BJ (cell line): ENCODE results near the gene HDGF. TPM values are rescaled to one million over a fixed set of nuclear protein-coding genes. Genes with fewer than 3 reads are reported as not detected.
"Not testable (repeated sequence)": the region's sequence is repeated elsewhere in the genome, so short reads cannot be mapped to it uniquely, and the experiment has no call there.

Experiments
- CTCF ChIA-PET: fragments of 350-600 bp; formaldehyde crosslinking; extraction: SDS; loops from one replicate; lab custom pipeline; 2021; ENCODE audit warnings: antibody characterized with exemption, inconsistent platforms; lab: Yijun Ruan, JAX
- POLR2A ChIA-PET: fragments of 300-600 bp; sonication (Branson Sonifier 250); formaldehyde crosslinking; extraction: SDS; loops from one replicate; lab custom pipeline; 2021; ENCODE audit warnings: antibody characterized with exemption; lab: Charles Lee
- DNase-seq: peaks from one replicate; pipeline ENCODE4 v3.0.0-alpha.2; 2011; ENCODE audit warnings: low read depth
- H3K27me3 ChIP-seq: 2 replicates; pipeline ENCODE4 v1.6.0; 2011; ENCODE audit warnings: low read length; ENCODE audit not compliant: control insufficient read depth, insufficient read depth
- H3K36me3 ChIP-seq: 2 replicates; pipeline ENCODE4 v1.5.1; 2011; ENCODE audit warnings: low read length; ENCODE audit not compliant: control insufficient read depth, insufficient read depth
- H3K4me3 ChIP-seq: 2 replicates; pipeline ENCODE4 v1.5.1; 2011; ENCODE audit warnings: low read depth, mild to moderate bottlenecking, control low read depth, low read length
- polyA plus RNA-seq: library from polyadenylated mRNA; depleted of rRNA; stranded (reverse); fragments of >200 nt; gene quantifications from 2 replicates; pipeline ENCODE4 v1.2.3, GENCODE V29; 2011
- TF ChIP-seq, protein P1 (sequence below): IDR thresholded peaks from 2 replicates; pipeline ENCODE4 v1.5.1; 2011; ENCODE audit warnings: low read depth, mild to moderate bottlenecking, control low read depth, inconsistent platforms, low read length, moderate library complexity; ENCODE audit not compliant: insufficient read depth

HDGF gene
- polyA plus RNA-seq, 1 experiment, result 179 TPM

DNA sequence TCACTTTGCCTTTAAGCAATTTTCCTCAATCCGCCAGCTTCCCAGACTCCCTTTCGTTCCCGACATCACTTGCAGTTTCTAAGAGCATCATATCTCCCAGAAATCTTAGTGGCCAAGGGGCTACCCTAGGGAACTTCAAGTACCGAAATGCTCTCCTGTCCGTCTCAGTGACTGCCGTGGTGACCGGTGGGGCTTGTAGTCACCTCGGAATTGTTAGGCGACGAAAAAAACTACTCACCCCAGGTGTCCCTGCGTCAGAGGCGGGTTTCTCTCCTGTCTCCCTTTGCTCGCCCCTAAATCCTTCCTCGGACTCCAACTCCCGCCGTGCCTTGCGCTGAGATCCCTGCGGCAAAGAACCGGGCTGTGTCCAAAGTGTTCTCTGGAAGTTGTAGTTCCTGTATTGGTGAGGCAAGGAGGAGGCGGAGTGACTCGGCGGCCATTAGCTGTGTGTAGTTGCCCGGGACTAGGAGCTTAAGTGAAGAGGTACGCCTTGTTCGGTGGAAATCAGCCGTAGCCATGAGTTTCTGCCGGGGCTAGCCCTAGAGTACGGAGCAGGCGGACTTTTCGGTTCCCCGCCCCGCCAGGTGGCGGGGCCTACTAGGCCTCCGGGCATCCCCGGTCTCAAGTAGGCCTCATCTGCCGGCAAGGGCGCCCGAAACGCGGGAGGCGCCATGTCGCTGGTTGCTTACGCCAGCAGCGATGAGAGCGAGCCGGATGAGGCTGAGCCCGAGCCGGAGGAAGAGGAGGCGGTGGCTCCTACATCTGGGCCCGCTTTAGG lies 15.8 kb upstream of the HDGF start, which contains the start of gene PRCC:
Gene PRCC (plus strand): TSS at position 435 of the 778 bp plus-strand sequence. CDS start 237 bp downstream, at position 672.
- H3K27me3 ChIP-seq, result no peaks in the 10 kb centered on the region
- TF ChIP-seq, protein P1, sequence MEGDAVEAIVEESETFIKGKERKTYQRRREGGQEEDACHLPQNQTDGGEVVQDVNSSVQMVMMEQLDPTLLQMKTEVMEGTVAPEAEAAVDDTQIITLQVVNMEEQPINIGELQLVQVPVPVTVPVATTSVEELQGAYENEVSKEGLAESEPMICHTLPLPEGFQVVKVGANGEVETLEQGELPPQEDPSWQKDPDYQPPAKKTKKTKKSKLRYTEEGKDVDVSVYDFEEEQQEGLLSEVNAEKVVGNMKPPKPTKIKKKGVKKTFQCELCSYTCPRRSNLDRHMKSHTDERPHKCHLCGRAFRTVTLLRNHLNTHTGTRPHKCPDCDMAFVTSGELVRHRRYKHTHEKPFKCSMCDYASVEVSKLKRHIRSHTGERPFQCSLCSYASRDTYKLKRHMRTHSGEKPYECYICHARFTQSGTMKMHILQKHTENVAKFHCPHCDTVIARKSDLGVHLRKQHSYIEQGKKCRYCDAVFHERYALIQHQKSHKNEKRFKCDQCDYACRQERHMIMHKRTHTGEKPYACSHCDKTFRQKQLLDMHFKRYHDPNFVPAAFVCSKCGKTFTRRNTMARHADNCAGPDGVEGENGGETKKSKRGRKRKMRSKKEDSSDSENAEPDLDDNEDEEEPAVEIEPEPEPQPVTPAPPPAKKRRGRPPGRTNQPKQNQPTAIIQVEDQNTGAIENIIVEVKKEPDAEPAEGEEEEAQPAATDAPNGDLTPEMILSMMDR, result no peak
- ChIA-PET CTCF (interaction anchor here (0.6 to 3.3 kb wide), 8 partner anchors 15 to 123 kb away, joined by 3 to 17 read pairs (median 4); partner anchors contain the start of gene MRPL24), POLR2A (interaction anchor here (0.6 to 1.4 kb wide), 2 partner anchors 26 to 27 kb away, joined by 4 to 11 read pairs; partner anchors contain the start of gene MRPL24)
- H3K4me3 ChIP-seq, result peak within 1 kb of the TSS; percentile 97
- DNase-seq, result peak; percentile 100
- peaks cover 3% of the 10 kb centered on the region for H3K36me3 ChIP-seq

DNA sequence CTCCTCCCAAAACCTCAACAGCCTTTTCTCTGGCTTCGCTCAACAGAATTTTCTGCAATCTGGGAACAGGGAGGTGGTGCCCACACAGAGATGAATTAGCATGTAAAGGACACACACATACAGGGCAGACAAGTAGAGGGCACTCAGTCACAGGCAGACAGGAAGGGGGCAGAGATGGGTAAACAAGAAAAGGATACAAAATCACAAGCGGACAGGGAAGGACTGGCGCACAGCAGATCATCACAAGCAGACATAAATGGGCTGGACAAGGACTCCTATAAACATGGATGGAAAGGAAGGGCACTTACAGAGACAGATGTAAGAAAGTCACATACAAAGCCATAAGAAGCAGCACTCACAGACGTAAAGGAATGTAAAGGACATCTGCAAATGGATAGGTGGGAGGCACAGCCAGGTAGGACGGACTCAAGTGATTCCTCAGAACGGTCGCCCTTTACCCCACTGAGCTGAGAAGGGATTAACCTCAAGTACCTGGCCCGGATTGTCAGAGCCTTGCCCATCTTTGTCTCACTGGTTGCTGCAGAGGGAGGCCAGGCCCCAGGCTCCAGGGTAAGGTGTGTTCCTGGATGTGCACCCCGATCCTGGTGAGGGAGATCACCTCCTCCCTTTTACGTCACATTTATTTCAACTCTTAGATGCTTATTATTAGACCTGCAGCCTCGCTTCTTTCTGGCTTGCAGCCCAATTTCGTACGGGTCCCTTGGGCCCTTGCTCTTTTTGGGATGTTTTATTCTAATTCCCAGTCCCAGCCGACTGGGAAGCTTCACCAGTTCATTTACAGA lies 15.0 kb upstream of the HDGF start:
- H3K4me3 ChIP-seq, result peak overlapping the region; percentile 44
- no peak for DNase-seq
- ChIA-PET POLR2A (interaction anchor here (0.6 to 1.4 kb wide), 2 partner anchors 25 to 26 kb away, joined by 4 to 11 read pairs; partner anchors contain the start of gene MRPL24), CTCF (interaction anchor here (0.6 to 3.3 kb wide), 8 partner anchors 14 to 124 kb away, joined by 3 to 17 read pairs (median 4); partner anchors contain the start of gene MRPL24)
- H3K36me3 ChIP-seq, result peaks cover 2% of the 10 kb centered on the region
- no peaks in the 10 kb centered on the region for H3K27me3 ChIP-seq
- TF ChIP-seq, protein P1, result no peak

DNA sequence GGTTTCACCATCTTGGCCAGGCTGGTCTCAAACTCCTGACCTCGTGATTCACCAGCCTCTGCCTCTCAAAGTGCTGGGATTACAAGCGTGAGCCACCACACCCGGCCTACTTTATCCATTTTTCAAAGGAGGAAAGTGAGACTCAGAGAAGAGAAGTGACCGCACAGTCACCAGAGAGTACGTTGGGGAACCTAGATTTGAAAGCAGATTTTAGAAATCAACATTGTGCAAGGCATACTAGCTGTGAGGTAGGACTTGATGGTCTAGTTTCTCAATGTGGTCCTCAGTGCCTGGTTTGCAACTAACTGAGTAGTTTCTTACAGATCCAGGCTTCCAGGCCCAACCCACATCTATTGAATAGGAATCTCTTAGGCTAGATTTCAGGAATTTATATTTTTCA lies 14.2 kb upstream of the HDGF start:
- DNase-seq, result no peak
- POLR2A ChIA-PET, result no interaction called here
- CTCF ChIA-PET, result no interaction called here
- Histone ChIP-seq H3K36me3 (peaks cover 2% of the 10 kb centered on the region; the same call in 1 of the 2 replicates), H3K4me3 (no peak overlapping the region), H3K27me3 (no peaks in the 10 kb centered on the region)
- TF ChIP-seq, protein P1, result no peak

DNA sequence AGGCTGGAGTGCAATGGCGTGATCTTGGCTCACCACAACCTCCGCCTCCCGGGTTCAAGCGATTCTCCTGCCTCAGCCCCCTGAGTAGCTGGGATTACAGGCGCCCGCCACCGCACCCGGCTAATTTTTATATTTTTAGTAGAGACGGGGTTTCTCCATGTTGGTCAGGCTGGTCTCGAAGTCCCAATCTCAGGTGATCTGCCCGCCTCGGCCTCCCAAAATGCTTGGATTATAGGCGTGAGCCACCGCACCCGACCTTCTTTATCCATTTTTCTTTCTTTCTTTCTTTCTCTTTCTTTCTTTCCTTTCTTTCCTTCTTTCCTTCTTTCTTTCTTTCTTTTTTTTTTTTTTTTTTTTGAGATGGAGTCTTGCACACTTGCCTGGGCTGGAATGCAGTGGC lies 13.7 kb upstream of the HDGF start:
- POLR2A ChIA-PET, result not testable (repeated sequence)

DNA sequence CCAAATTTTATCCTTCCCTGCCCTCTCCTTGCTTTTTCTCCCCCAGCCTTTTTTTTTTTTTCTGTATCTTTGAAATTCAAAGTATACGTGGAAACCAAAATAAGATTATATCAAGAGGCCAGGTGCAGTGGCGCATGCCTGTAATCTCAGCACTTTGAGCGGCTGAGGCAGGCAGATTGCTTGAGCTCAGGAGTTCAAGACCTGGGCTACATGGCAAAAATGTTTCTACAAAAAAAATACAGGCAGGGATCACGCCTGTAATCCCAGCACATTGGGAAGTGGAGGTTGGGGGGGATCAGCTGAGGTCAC lies 9.3 kb upstream of the HDGF start:
- TF ChIP-seq, protein P1, result no peak
- no peaks in the 10 kb centered on the region for H3K36me3 ChIP-seq
- CTCF ChIA-PET, result interaction anchor here (0.9 kb wide), 1 partner anchor 35 kb away, joined by 3 read pairs; no protein-coding TSS in a partner anchor
- no peak overlapping the region for H3K4me3 ChIP-seq
- POLR2A ChIA-PET, result no interaction called here
- H3K27me3 ChIP-seq, result no peaks in the 10 kb centered on the region
- DNase-seq, result no peak

More for the DNA sequence above, 13.7 kb upstream of the HDGF start:
- H3K4me3 ChIP-seq, H3K27me3 ChIP-seq, H3K36me3 ChIP-seq, DNase-seq, CTCF ChIA-PET: not testable (repeated sequence)
